GM19452 (cell line): Measurements from ENCODE around the gene BCAR1.
"Not testable (repeated sequence)": the region's sequence is repeated elsewhere in the genome, so short reads cannot be mapped to it uniquely, and the experiment has no call there.

ENCODE experiments used
- ATAC-seq: cut with Tn5 transposase; IDR thresholded peaks from one replicate; pipeline ENCODE4 v1.9.1; 2021; ENCODE audit not compliant: unreplicated experiment

The BCAR1 gene

DNA sequence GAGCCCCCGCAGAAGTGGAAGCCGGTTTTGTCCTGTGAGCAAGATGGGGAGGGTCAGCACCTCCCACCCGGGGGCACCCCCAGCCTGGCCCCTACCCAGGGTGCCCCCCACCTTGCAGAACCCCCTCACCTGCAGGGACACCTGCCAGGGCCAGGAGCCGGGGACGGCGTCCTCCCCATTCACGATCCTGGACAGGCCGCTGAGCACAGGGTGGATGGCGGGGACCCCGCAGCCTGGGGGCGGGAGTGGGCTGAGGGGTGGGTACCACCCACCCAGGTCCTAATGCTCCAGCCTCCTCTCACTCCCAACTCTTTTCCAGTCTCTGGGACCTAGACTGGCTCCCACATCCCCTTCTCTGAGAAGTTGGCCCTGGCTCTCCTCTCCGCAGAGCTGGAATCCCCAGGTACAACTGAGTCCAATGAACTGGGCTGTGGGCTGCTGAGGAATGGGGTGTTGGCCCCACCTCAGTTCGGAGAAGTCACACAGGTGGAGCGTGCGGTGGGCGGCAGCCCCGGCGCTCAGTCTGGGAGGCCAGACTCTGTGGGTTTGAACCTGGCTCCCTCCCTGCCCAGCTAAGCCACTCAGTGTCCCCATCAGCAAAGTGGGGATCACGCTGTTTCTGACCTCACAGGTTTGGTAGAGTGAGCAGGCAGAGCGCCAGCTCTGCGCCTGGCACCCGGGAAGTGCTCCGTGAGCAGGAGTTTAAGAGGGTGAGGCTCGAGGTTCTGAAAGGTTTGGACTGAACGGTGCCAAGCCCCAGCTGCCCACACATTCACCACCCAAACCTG lies 45.3 kb downstream of the BCAR1 start:
- not testable (repeated sequence) for ATAC-seq

DNA sequence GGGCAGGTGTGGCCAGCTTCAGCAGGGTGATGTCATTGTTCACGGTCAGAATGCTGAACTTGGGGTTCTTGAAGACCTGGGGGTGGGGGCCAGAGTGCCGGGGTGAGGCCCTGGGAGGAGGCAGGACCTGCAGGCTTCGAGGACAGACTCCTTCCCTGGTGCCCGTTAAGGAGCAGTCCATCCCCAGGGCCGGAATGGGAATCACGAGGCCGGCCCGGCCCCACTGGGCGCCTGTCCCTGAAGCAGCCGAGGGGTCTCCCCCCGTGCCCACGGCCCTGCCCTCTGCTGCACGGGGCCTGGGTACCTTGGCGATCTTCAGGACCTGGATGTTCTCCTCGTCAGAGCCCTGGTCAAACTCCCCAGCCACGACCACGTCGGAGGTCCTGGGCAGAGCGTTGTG lies 46.0 kb downstream of the BCAR1 start:
- ATAC-seq, result not testable (repeated sequence)

GRCh38 chr16:75204905-75205304 lies 46.5 kb downstream of the BCAR1 start:
- not testable (repeated sequence) for ATAC-seq

GRCh38 chr16:75204410-75204758 lies 47.0 kb downstream of the BCAR1 start:
- ATAC-seq, result no peak

GRCh38 chr16:75203667-75204409 lies 47.6 kb downstream of the BCAR1 start:
- ATAC-seq, result no peak

- ATAC-seq, result no peak
These were observed 48.3 kb downstream of the BCAR1 start for GRCh38 chr16:75203096-75203495.

DNA sequence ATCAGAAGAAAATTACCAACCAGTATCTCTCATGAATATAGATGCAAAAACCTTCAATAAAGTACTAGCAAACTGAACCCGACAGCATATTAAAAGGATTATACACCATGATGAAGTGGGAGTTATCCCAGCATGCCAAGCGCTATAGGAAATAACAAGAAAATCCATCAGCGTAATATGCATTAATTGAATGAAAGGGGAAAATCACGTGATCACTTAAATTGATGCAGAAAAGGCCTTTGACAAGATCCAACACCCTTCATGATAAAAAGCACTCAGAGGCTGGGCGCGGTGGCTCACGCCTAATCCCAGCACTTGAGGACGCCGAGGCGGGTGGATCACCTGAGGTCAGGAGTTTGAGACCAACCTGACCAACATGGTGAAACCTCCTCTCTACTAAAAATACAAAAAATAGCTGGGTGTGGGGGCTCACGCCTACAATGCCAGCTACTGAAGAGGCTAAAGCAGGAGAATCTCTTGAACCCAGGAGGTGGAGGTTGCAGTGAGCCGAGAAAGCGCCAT lies 49.3 kb downstream of the BCAR1 start:
- no peak for ATAC-seq

DNA sequence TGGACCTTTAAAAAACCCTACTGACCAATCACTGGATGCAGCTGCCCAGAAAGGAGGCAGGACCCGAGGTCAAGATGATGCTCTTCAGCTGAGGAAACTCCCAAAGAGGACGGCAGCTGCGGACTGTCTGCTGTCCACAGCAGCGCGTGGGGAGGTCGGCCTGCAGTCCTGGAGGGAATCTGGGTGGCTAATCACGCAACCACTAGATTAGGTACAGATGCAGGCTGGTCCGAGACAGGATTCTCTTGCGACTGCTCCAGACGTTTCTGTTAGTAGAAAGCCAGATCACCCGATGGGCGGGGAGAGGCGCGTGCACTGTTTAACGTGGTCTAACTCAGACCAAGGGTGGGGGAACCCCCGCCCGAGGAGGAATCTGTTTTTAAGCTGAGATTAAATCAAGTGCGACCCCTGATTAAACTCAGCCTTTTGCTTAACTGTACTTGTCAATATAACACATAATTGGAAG lies 53.3 kb downstream of the BCAR1 start:
- no peak for ATAC-seq

DNA sequence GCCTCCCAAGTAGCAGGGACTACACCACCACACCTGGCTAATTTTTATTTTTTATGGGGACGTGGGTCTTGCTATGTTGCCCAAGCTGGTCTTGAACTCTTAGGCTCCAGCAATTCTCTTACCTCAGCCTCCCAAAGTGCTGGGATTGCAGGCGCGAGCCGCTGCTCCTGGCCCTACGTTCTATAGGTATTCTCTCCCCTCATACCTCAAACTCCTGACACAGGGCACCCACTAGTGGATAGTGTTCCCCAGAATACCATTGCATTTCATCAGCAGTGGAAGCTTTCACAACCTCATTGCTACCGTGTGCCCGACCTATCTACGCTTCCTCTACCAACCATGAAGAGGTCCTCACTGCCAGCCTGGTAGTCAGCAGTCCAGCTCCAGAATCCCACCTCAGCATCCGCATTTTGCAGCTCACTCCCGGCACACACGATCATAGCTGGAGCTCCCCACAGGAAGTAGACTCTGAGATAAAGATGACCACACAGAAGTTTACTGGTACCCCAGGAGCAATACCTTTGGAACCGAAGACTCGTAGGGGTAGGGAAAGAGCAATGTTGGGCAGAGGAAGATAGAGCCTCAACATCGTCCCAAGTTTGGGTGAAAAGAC lies 53.8 kb downstream of the BCAR1 start:
- ATAC-seq, result no peak

GRCh38 chr16:75196836-75197235 lies 54.6 kb downstream of the BCAR1 start:
- peak; percentile 7 for ATAC-seq

- ATAC-seq, result no peak
These were observed 55.3 kb downstream of the BCAR1 start for GRCh38 chr16:75195811-75196790.

DNA sequence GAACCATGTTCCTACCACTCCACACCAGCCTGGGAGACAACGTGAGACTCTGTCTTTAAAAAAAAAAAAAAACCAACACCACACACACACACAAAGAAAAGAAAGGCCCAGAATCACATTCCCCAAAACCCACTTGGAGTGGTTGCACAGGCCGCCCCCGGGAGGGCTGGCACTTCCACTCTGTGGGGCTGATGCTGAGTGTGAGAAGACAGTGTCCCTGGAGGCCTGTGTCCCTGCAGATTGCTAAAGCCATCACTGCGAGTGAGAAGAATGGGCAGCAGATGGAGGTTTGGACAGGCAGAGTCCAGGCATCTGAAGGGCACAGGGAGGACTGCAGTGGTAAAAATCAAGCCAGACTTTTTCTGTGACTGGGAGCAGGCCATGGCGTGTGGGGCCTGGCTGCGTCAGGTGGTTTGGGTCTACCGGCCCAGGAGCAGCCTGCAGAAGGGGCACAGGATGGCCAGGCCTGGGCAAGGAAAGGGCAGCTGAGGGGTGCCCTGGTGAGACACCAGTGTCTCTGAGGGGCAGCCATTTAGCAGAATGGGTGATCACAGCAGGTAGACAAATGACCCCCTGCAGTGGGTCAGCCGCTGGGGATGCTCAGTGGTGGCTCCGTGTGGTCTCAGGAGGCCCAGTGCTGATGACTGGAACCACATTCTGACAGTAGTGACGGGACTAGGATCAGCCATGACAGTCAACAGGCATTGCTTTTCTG lies 57.5 kb downstream of the BCAR1 start:
- no peak for ATAC-seq

DNA sequence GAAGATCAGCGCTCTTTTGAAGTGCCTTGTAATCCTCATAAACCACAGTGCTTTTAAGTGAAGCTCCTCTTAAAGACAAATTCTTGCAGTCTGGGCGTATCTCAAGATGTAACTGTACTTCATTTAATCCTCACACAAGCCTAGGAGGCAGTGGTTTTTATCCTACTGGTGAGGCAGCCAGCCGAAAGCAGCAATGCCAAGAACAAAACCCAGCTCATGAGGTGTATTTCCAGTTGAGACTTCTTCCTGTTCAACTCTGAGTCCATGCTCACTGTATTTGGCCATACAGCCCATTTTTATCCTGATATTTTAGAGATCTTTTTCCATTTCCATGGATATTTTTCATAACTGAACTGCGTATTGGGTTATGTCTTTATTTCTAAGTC lies 58.2 kb downstream of the BCAR1 start:
- no peak for ATAC-seq

GRCh38 chr16:75192606-75193264 lies 58.7 kb downstream of the BCAR1 start:
- no peak for ATAC-seq

DNA sequence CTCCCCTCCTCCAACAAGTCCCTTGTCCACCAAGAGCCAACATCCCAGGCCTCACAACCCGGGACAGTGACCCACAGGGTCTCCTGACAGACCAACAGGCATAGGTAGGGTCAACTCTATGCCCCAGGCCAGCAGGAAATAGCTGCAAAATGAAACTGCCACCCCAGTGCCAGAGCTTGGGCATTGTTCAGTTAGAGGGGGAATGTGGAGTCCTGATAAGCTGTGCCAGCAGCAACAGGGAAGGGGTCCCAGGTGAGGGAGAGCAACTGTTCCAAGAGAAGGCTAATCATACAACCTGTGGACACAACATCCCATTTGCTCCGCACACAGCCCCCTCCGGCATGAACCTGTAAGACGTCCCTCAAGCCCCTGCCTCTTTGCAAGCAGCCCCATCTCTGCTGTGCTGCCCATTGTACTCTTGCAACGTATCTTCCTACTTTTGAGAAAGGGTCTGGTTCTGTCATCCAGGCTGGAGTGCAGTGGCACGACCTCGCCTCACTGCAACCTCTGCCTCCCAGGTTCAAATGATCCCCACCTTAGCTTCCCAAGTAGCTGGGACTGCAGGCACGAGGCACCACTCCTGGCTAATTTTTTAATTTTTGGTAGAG lies 61.7 kb downstream of the BCAR1 start:
- no peak for ATAC-seq

DNA sequence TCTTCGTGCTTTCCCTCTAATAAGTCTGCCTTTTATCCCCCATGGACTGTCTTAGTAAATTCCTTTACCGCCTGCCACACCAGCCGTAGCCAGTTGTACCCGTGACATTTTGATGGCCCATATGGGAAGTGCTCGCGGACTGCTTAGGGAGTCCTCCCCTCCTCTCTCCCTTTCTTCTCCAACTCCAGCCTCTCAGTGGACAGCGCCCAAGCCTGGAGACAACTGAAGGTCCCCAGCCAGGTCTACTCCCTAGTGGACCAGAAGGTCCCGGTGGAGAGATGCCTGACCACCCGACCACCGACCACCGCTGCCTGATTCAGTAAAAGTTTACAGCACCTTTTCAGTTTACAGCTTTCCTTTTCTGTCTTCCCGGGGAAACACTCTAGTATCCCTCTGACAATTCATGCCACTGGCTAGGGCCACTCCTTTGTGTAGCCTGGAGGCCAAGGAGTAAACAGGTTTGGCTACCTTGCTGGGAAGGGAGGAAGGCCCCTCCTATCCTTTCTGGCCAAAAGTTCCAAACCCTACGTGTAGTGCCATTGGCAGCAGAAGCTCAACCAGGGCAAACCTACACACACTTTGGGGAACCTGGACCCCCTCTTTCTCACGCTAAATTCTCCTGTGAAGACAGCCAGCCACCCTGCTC lies 62.5 kb downstream of the BCAR1 start:
- no peak for ATAC-seq

GRCh38 chr16:75181630-75182029 lies 69.8 kb downstream of the BCAR1 start:
- no peak for ATAC-seq

- ATAC-seq, result no peak
These were observed 72.2 kb downstream of the BCAR1 start for GRCh38 chr16:75179208-75179607.
